ENCODE results near the gene NADK.
"Not testable (repeated sequence)": the region's sequence is repeated elsewhere in the genome, so short reads cannot be mapped to it uniquely, and the experiment has no call there.

DNA sequence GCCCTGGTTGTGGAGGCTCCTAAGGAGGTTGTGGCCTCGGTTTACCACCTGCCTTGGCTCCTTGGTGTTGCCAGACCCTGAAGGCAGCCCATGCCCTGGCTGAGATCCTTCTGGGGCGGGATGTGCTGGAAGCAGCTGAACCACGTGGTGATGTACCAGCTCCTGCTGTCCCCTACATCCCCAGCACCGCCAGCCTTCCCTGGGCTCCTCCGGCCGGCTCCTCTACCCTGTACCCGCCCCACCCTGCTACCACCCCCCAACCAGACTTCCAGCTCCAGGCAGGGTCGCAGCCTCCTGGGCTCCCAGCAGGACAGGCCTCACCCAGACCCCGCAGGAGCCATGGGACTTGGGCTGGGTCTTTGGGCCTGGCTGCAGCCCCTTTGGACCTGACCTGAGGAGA is 28.3 kb downstream of the NADK start:
- TF ChIP-seq, protein P1, sequence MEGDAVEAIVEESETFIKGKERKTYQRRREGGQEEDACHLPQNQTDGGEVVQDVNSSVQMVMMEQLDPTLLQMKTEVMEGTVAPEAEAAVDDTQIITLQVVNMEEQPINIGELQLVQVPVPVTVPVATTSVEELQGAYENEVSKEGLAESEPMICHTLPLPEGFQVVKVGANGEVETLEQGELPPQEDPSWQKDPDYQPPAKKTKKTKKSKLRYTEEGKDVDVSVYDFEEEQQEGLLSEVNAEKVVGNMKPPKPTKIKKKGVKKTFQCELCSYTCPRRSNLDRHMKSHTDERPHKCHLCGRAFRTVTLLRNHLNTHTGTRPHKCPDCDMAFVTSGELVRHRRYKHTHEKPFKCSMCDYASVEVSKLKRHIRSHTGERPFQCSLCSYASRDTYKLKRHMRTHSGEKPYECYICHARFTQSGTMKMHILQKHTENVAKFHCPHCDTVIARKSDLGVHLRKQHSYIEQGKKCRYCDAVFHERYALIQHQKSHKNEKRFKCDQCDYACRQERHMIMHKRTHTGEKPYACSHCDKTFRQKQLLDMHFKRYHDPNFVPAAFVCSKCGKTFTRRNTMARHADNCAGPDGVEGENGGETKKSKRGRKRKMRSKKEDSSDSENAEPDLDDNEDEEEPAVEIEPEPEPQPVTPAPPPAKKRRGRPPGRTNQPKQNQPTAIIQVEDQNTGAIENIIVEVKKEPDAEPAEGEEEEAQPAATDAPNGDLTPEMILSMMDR (IDR thresholded peaks at IDR 0.05) = not testable (repeated sequence)
- not testable (repeated sequence) for TF ChIP-seq POLR2A (IDR thresholded peaks at IDR 0.05)
